Measurements from ENCODE around the gene SUPV3L1. TPM values are rescaled to one million over a fixed set of nuclear protein-coding genes. Genes with fewer than 3 reads are reported as not detected.

The SUPV3L1 gene
- total RNA-seq, 1 experiment from 2014 or later: 57.3 TPM

- Histone ChIP-seq H4K5ac (ENCODE audit: insufficient read length, low read depth, low read length) (no peak overlapping the region), H3K4me2 (ENCODE audit: insufficient read depth, insufficient read length, low read length) (no peak overlapping the region), H3K9ac (ENCODE audit: extremely low read depth, insufficient read length, low read length) (no peak overlapping the region), H3K4me1 (ENCODE audit: insufficient read depth, low read length) (no peaks in the 10 kb centered on the region), H2AK5ac (ENCODE audit: insufficient read length, low read length) (no peak overlapping the region), H3K14ac (ENCODE audit: insufficient read depth, low read length) (no peak overlapping the region), H2BK5ac (ENCODE audit: insufficient read length, low read length) (no peak overlapping the region), H4K91ac (ENCODE audit: insufficient read length, low read depth, low read length) (no peak overlapping the region), H3K23me2 (ENCODE audit: insufficient read length, low read depth, low read length, poor library complexity, severe bottlenecking) (no peaks in the 10 kb centered on the region), H3K27me3 (ENCODE audit: insufficient read depth, low read length) (no peaks in the 10 kb centered on the region), H3K56ac (ENCODE audit: insufficient read length, low read depth, low read length) (no peak overlapping the region), H3T11ph (ENCODE audit: low read length) (no peak overlapping the region), H3K23ac (ENCODE audit: insufficient read length, low read depth, low read length) (no peak overlapping the region), H3K18ac (ENCODE audit: insufficient read length, low read depth, low read length) (no peak overlapping the region), H3K9me3 (ENCODE audit: control insufficient read depth, low read depth, low read length) (no peaks in the 10 kb centered on the region), H2BK15ac (ENCODE audit: low read depth, low read length) (no peak overlapping the region), H2AFZ (ENCODE audit: low read length) (no peak overlapping the region), H2BK120ac (ENCODE audit: low read depth, low read length, poor library complexity, severe bottlenecking) (no peak overlapping the region), H4K20me1 (ENCODE audit: control insufficient read depth, insufficient read depth, insufficient read length) (no peaks in the 10 kb centered on the region), H3K4ac (ENCODE audit: low read depth, low read length) (no peak overlapping the region), H3K79me1 (ENCODE audit: insufficient read depth, low read depth, low read length, poor library complexity, severe bottlenecking) (no peaks in the 10 kb centered on the region), H3K27ac (ENCODE audit: insufficient read length, low read depth, low read length) (no peak overlapping the region), H2BK20ac (ENCODE audit: low read depth, low read length, poor library complexity, severe bottlenecking) (no peak overlapping the region), H4K8ac (replicated peaks; ENCODE audit: insufficient read length, low read depth, low read length) (no peak overlapping the region), H2BK12ac (ENCODE audit: insufficient read length, low read depth, low read length) (no peak overlapping the region), H3K79me2 (ENCODE audit: insufficient read depth, low read length) (no peaks in the 10 kb centered on the region)
- Mint-ChIP-seq H3K9me3 (no peaks in the 10 kb centered on the region), H3K27me3 (ENCODE audit: low read depth) (peaks cover 3% of the 10 kb centered on the region), H3K4me3 (no peak overlapping the region), H3K4me1 (peaks cover 14% of the 10 kb centered on the region in 2 experiments), H3K36me3 (ENCODE audit: insufficient read depth in 1 of 3, low read depth in 3 of 3) (no peaks in the 10 kb centered on the region), H3K27ac (no peak overlapping the region)
- TF ChIP-seq, protein P1, sequence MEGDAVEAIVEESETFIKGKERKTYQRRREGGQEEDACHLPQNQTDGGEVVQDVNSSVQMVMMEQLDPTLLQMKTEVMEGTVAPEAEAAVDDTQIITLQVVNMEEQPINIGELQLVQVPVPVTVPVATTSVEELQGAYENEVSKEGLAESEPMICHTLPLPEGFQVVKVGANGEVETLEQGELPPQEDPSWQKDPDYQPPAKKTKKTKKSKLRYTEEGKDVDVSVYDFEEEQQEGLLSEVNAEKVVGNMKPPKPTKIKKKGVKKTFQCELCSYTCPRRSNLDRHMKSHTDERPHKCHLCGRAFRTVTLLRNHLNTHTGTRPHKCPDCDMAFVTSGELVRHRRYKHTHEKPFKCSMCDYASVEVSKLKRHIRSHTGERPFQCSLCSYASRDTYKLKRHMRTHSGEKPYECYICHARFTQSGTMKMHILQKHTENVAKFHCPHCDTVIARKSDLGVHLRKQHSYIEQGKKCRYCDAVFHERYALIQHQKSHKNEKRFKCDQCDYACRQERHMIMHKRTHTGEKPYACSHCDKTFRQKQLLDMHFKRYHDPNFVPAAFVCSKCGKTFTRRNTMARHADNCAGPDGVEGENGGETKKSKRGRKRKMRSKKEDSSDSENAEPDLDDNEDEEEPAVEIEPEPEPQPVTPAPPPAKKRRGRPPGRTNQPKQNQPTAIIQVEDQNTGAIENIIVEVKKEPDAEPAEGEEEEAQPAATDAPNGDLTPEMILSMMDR (conservative IDR thresholded peaks at IDR 0.05): no peak
- WGBS (ENCODE audit: extremely low coverage, insufficient read length, low lambda C conversion rate): no CpG with 5 or more reads among the region's 10 CpGs
- no peak for DNase-seq
Measured at GRCh38 chr10:69243817-69244216, 63.8 kb downstream of the SUPV3L1 start.

All from H9 (cell line).